22Rv1 (cell line): ENCODE measurements around the gene HS6ST1.

Experiments
- H3K27ac ChIP-seq: fragments of 450-650 bp; 2 replicates; pipeline ENCODE4 v1.5.1; 2017
- ZFX ChIP-seq: fragments of 450-650 bp; IDR thresholded peaks from 2 replicates; pipeline ENCODE4 v1.6.1; 2017; ENCODE audit warnings: antibody characterized with exemption, borderline replicate concordance
- TF ChIP-seq, protein P1 (sequence below): fragments of 450-650 bp; IDR thresholded peaks from 2 replicates; pipeline ENCODE4 v1.5.1; 2017; ENCODE audit warnings: mild to moderate bottlenecking

The HS6ST1 gene, protein sequence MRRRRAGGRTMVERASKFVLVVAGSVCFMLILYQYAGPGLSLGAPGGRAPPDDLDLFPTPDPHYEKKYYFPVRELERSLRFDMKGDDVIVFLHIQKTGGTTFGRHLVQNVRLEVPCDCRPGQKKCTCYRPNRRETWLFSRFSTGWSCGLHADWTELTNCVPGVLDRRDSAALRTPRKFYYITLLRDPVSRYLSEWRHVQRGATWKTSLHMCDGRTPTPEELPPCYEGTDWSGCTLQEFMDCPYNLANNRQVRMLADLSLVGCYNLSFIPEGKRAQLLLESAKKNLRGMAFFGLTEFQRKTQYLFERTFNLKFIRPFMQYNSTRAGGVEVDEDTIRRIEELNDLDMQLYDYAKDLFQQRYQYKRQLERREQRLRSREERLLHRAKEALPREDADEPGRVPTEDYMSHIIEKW

DNA sequence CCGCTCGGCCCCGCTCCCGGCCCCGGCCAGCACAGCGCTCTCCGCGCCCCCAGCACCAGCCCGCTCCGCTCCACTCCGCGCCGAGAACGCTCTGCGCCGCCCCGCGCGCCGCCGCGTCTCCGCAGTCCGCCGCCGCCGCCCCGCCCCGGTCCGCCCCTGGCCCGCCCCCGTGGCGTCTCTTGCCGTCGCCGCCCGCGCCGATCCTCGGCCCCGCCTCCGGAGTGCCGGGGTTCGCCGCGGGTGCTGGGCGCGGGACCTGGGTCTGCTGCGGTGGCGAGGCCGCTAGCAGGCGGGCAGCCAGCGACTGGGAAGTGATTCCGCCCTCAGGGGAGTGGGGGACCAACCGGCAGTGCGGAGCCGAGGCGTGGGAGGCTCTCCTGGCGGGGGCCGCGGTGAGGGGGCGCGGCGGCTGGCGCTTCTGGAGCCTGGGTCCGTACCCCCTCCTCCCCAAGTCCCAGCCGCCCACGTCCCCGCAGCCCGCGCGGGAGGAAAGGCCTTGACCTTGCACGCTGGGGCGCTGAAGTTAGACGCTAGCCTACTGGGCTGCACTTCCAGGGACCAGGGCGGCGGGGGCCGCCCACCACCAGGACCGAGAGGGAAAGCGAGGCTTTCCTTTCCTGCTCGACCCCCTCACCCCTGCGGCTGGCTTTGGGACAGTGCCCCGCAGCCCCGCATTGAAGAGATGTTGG, at the start of gene HS6ST1:
Gene HS6ST1, minus strand, starts transcription at position 93 of the 689 bp plus-strand sequence. CDS start 305 bp downstream, outside the sequence.
- no peak within 1 kb of the TSS for H3K27ac ChIP-seq

DNA sequence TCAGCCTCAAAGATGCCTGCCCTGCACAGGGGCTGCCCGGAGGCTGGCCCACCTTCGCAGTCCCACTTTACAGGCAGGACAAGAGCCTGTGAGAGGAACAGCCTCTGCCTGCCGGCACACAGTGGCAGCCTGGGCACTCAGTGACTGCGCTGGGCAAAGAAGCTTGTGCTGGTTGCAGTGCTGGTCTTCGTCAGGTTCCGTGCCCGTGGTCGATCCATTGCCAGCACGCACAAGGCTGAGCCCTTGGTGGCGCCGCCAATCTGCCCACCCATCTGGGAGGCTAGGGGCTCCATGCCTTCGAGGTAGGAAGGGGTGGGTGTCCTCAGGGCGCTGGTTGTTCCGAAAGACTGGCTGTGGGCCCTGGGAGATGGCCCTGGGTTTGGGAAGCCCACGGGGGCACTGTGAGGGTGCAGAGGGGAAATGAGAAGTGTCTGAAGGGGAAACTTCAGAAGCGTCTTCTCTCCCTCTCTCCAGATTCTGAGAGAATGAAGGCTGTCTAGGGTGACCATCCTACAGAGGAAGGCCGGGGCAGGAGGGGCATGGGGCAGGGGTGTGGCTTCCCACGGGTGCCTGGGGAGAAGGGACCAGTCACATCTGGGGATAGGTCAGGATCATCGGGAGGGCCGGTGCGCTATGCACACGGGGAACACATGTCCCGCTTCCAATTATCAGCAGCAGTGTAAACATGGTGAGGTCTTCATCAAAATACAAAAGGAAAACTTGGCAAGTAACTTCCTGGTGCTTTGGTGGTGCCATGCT, 49.1 kb upstream of the HS6ST1 start:
- no peak overlapping the region for H3K27ac ChIP-seq
- TF ChIP-seq, protein P1, sequence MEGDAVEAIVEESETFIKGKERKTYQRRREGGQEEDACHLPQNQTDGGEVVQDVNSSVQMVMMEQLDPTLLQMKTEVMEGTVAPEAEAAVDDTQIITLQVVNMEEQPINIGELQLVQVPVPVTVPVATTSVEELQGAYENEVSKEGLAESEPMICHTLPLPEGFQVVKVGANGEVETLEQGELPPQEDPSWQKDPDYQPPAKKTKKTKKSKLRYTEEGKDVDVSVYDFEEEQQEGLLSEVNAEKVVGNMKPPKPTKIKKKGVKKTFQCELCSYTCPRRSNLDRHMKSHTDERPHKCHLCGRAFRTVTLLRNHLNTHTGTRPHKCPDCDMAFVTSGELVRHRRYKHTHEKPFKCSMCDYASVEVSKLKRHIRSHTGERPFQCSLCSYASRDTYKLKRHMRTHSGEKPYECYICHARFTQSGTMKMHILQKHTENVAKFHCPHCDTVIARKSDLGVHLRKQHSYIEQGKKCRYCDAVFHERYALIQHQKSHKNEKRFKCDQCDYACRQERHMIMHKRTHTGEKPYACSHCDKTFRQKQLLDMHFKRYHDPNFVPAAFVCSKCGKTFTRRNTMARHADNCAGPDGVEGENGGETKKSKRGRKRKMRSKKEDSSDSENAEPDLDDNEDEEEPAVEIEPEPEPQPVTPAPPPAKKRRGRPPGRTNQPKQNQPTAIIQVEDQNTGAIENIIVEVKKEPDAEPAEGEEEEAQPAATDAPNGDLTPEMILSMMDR = no peak
- no peak for TF ChIP-seq ZFX

More for the DNA sequence above, at the start of gene HS6ST1:
- TF ChIP-seq ZFX = no peak
- TF ChIP-seq, protein P1 = no peak

DNA sequence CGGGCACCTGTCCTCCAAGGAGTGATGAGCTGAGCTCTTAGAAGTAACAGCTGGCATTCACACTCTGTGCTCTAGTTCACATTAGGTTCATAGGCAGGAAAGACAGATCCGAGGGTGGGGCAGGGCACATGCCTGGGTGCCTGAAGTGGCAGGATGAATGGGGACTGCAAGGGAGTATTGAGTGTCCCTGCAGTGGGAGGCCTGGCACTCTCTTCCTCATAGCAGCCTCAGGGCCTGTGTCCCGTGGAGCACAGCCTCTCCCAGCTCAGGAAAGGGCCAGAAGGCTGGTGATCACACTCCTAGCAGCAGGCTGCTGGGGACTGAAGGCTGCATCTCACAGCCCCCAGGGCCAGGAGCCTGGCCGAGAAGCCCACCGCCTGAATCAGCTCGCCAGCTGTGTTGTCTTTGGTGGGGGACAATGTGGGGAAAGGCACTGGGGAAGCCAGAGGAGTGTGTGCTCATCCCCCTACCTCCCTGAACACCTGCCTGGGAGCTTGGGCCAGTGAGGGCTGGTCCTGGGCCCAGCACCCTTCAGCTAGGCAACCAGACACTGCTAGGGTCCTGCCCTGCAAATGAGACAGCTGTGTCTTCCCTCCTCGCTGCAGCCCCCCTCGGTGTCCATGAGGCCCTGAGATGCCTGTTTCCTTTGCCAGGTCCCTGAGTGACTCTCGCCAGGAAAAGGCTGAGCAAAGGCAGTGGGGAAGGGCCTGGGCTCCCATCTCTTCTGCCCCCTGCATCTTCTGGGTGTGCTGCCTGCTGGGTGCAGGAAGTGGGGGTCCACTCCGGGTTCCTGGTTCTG, 48.2 kb upstream of the HS6ST1 start:
- TF ChIP-seq ZFX = no peak
- TF ChIP-seq, protein P1 = no peak
- no peak overlapping the region for H3K27ac ChIP-seq

DNA sequence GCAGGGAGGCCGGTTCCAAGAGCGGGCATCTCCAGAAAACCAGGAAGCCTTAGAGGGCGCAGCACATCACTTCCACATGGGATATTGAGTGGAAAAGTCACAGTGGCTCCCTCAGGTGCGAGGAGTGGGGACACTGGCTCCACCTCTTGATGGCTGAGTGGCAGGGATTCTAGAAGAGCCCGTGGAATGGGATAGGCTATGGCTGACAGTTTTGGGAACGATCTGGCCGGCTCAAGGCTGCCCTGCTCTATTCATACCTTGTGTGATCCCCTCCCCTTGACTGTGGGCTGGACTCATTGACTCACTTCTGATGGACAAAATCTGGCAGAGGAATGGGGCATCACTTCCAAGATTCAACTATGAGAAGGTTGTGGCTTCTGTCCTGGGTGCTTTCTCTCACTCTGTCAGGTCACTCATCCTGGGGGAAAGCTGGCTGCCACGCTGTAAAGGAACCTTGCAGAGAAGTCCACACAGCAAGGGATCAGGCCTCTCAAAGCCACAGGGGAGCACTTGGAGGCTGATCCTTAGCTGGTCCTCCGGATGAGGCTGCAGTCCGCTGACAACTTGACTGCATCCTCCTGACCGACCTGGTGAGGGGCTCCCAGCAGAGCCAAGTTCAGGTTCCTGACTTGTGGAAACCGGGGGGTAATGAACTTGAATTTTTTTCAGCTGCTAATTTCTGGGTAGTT, 46.7 kb upstream of the HS6ST1 start:
- H3K27ac ChIP-seq = no peak overlapping the region
- TF ChIP-seq ZFX = no peak
- TF ChIP-seq, protein P1 = no peak

DNA sequence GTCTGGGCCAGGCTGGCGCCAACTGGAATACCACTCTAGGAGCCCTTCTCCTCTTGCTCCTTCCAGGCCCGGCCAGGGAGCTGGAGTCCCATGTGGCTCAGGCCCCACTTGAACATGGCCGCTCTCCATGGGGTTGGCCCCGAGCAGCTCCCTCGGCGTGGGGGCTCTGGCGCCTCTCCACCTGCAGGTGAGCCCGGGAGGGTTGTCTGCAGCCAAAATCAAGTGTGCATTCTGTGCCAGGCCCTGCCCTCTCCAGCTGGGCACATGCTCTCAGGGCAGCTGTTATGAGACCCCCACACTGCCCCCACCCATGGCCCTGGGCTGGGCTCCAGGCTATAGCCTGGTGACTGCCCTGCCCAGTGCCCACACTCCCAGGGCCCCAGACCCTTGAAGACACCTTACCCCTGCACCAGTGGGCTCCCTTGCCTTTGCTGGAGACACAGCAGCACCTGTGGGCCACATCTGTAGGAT, 45.8 kb upstream of the HS6ST1 start:
- TF ChIP-seq, protein P1 = no peak
- TF ChIP-seq ZFX = no peak

DNA sequence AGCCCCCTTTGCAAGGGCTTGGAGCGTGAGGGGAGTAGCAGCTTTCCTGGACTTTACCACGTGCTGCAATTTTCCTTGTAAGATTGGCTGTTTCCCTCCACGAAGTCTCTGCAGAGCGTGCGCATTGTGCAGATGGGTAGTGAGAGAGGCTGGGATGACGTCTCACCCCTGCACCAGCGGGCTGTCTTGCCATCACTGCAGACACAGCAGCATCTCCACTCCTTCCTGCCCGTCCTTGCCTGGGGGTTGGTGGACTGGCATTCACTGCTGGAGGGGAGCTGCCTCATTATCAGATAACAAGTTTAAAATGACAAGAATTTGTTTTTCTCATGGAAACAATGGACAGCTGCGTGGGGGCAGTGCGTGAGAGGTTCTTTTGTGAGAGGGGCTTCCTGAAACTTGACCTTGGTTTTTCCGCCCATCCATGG, 45.3 kb upstream of the HS6ST1 start:
- TF ChIP-seq ZFX = no peak
- TF ChIP-seq, protein P1 = no peak
- no peak overlapping the region for H3K27ac ChIP-seq

More for the DNA sequence above, 45.8 kb upstream of the HS6ST1 start:
- no peak overlapping the region for H3K27ac ChIP-seq
